Upper lobe of left lung (tissue), 6 donors: ENCODE data around the gene MALSU1. TPM values are rescaled to one million over a fixed set of nuclear protein-coding genes. Genes with fewer than 3 reads are reported as not detected.

Experiments
- ATAC-seq, 2 donors: fragments of 200-7000 bp; cut with Tn5 transposase; one replicate each; pipeline ENCODE4 v1.9.1; 2022; ENCODE audit warnings: mild to moderate bottlenecking in 2 of 2, moderate library complexity in 2 of 2; ENCODE audit not compliant: low FRiP score in 2 of 2
- DNase-seq, 2 donors: peaks; one replicate each; pipeline ENCODE4 v3.0.0-alpha.2; 2019 to 2020
- H3K27ac ChIP-seq, 4 donors: fragments of 200-600 bp; sonication (generic); one replicate each; pipeline ENCODE4 v1.5.1; 2016 to 2019
- H3K27me3 ChIP-seq, 4 donors: fragments of 200-600 bp; sonication (generic); one replicate each; pipeline ENCODE4 v1.5.1; 2017 to 2019
- H3K36me3 ChIP-seq, 4 donors: fragments of 200-600 bp; sonication (generic); one replicate each; pipeline ENCODE4 v1.5.1; 2016 to 2019
- H3K4me1 ChIP-seq, 4 donors: fragments of 200-600 bp; sonication (generic); one replicate each; pipeline ENCODE4 v1.5.1; 2018 to 2019
- H3K4me3 ChIP-seq, 4 donors: fragments of 200-600 bp; sonication (generic); one replicate each; pipeline ENCODE4 v1.5.1; 2017 to 2019; ENCODE audit warnings: mild to moderate bottlenecking in 2 of 4, moderate library complexity in 1 of 4
- H3K9me3 ChIP-seq, 4 donors: fragments of 200-600 bp; sonication (generic); one replicate each; pipeline ENCODE4 v1.5.1; 2018 to 2019
- EP300 ChIP-seq, 4 donors: sonication (generic); formaldehyde crosslinking; IDR thresholded peaks; one replicate each; pipeline ENCODE4 v1.5.1; 2017; ENCODE audit warnings: antibody characterized with exemption in 4 of 4, control low read depth in 2 of 4
- POLR2A ChIP-seq, 4 donors: fragments of 450-650 bp; IDR thresholded peaks; one replicate each; pipeline ENCODE4 v1.5.1; 2016 to 2017; ENCODE audit warnings: antibody characterized with exemption in 4 of 4, mild to moderate bottlenecking in 2 of 4
- POLR2AphosphoS5 ChIP-seq, 2 donors: sonication (generic); formaldehyde crosslinking; IDR thresholded peaks; one replicate each; pipeline ENCODE4 v1.5.1; 2017; ENCODE audit warnings: antibody characterized with exemption in 2 of 2
- WGBS, 2 donors: methylation state at CpG; one replicate each; pipeline ENCODE4 v1.1.5; 2017 to 2018; 5-methylcytosine and 5-hydroxymethylcytosine counted together
- total RNA-seq, 6 donors: library from RNA; depleted of rRNA in 4 of 6; stranded (reverse); fragments of >200 nt in 4 of 6; gene quantifications; one replicate each; pipeline versions ENCODE4 v1.1.0 to v1.2.1, GENCODE V29; 2016 to 2021
- TF ChIP-seq, protein P1 (sequence below), 6 experiments: fragments of 450-650 bp in 4 of 6; fragments of 200-600 bp in 2 of 6; sonication (generic) in 2 of 6; IDR thresholded peaks; one replicate each; pipeline ENCODE4 v1.5.1; 2016 to 2019; ENCODE audit warnings: antibody characterized with exemption in 6 of 6
- donor health status: DM: no; HTN: no; CAD: no; lungs with moderate emphysema.
- donor health status: DM: no; HTN: yes; CAD: no; lungs with severe emphysema.

Gene MALSU1
- total RNA-seq, 6 donors from 2014 or later: 30.5 to 63.2 (median 44.6) TPM

DNA sequence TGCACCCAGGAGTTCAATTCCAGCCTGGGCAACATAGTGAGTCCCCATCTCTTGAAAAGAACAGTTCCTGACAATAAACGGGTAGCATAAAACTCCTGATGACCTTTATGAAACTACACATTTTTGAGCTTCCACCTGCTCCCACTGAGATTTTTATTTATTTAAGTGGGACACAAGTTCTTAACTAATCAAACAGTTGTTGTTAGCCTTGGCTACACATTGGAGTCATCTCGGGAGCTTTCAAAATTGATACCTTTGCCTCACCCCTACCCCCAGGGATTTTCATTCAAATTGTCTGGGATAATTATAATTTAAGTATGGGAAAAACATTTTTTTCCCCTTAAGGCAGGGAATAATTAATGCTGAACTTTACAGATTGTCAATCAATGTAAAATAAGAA, 39.3 kb downstream of the MALSU1 start:
- DNase-seq (no peak), ATAC-seq (no peak)
- WGBS, 2 donors: 75 to 86% methylated on average over 2 of the region's 2 CpGs
- H3K4me1 ChIP-seq: peaks cover 24 to 29% (median 24%) of the 10 kb centered on the region in 4 donors
- H3K27me3 ChIP-seq: no peaks in the 10 kb centered on the region
- TF ChIP-seq POLR2AphosphoS5 (IDR thresholded peaks at IDR 0.05): no peak
- TF ChIP-seq EP300 (IDR thresholded peaks at IDR 0.05): no peak
- no peak for TF ChIP-seq POLR2A (IDR thresholded peaks at IDR 0.05)
- TF ChIP-seq, protein P1, sequence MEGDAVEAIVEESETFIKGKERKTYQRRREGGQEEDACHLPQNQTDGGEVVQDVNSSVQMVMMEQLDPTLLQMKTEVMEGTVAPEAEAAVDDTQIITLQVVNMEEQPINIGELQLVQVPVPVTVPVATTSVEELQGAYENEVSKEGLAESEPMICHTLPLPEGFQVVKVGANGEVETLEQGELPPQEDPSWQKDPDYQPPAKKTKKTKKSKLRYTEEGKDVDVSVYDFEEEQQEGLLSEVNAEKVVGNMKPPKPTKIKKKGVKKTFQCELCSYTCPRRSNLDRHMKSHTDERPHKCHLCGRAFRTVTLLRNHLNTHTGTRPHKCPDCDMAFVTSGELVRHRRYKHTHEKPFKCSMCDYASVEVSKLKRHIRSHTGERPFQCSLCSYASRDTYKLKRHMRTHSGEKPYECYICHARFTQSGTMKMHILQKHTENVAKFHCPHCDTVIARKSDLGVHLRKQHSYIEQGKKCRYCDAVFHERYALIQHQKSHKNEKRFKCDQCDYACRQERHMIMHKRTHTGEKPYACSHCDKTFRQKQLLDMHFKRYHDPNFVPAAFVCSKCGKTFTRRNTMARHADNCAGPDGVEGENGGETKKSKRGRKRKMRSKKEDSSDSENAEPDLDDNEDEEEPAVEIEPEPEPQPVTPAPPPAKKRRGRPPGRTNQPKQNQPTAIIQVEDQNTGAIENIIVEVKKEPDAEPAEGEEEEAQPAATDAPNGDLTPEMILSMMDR (IDR thresholded peaks at IDR 0.05): no peak
- no peak overlapping the region for H3K4me3 ChIP-seq
- H3K27ac ChIP-seq: no peak overlapping the region
- H3K9me3 ChIP-seq: no peaks in the 10 kb centered on the region
- no peaks in the 10 kb centered on the region for H3K36me3 ChIP-seq

GRCh38 chr7:23338863-23339262, 39.7 kb downstream of the MALSU1 start:
- Histone ChIP-seq H3K4me3 (no peak overlapping the region), H3K27me3 (no peaks in the 10 kb centered on the region), H3K4me1 (peaks cover 20 to 24% (median 21%) of the 10 kb centered on the region in 4 donors), H3K27ac (no peak overlapping the region), H3K36me3 (no peaks in the 10 kb centered on the region), H3K9me3 (no peaks in the 10 kb centered on the region)
- TF ChIP-seq EP300 (IDR thresholded peaks at IDR 0.05) (no peak), POLR2A (IDR thresholded peaks at IDR 0.05) (no peak), POLR2AphosphoS5 (IDR thresholded peaks at IDR 0.05) (no peak)
- TF ChIP-seq, protein P1 (IDR thresholded peaks at IDR 0.05): no peak
- ATAC-seq (no peak), DNase-seq (no peak)
- 46 to 48% methylated on average over 2 of the region's 2 CpGs for WGBS, 2 donors

- DNase-seq (no peak), ATAC-seq (no peak)
- Histone ChIP-seq H3K27ac (no peak overlapping the region), H3K4me3 (no peak overlapping the region), H3K27me3 (no peaks in the 10 kb centered on the region), H3K9me3 (no peaks in the 10 kb centered on the region), H3K4me1 (peaks cover 0 to 10% (median 0%) of the 10 kb centered on the region in 4 donors), H3K36me3 (no peaks in the 10 kb centered on the region)
- 87 to 90% methylated on average over 7 of the region's 7 CpGs for WGBS, 2 donors
- TF ChIP-seq POLR2AphosphoS5 (IDR thresholded peaks at IDR 0.05): no peak
- no peak for TF ChIP-seq POLR2A (IDR thresholded peaks at IDR 0.05)
- no peak for TF ChIP-seq EP300 (IDR thresholded peaks at IDR 0.05)
- TF ChIP-seq, protein P1 (IDR thresholded peaks at IDR 0.05): no peak
Observed at GRCh38 chr7:23341846-23342598, 42.9 kb downstream of the MALSU1 start.

DNA sequence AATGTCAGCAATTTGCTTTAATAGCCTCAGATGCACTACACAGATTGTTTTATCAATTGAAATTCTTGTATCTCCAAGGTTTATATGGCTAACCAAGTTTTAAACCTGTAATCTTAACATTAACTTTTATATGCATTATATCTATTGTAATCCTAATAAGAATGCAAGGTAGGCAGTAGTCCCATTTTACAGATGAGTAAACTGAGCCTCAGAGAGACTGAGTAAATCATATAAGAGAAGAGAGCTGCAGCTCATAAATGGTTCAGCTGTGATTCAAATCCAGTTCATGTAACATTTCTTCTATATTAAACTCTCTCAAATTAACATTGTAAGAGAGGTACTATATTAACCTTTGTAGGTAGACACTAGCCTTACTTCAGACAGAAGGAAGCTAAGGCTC, 44.0 kb downstream of the MALSU1 start:
- Histone ChIP-seq H3K4me1 (peaks cover 0 to 10% (median 0%) of the 10 kb centered on the region in 4 donors), H3K27me3 (no peaks in the 10 kb centered on the region), H3K4me3 (no peak overlapping the region), H3K36me3 (no peaks in the 10 kb centered on the region), H3K27ac (no peak overlapping the region), H3K9me3 (no peaks in the 10 kb centered on the region)
- TF ChIP-seq, protein P1 (IDR thresholded peaks at IDR 0.05): no peak
- no peak for TF ChIP-seq POLR2AphosphoS5 (IDR thresholded peaks at IDR 0.05)
- TF ChIP-seq POLR2A (IDR thresholded peaks at IDR 0.05): no peak
- DNase-seq (no peak), ATAC-seq (no peak)
